Endothelial cell of umbilical vein (primary cell): Measurements from ENCODE around the gene KCNC1. TPM values are rescaled to one million over a fixed set of nuclear protein-coding genes. Genes with fewer than 3 reads are reported as not detected.

Experiments used
- BruUV-seq: library from RNA; stranded (reverse); fragments of 400-500 nt; replicated peaks from 2 replicates; lab custom pipeline; 2021; lab: Mats Ljungman, UMichigan
- CTCF ChIA-PET: fragments of 300-600, 350-600 bp; sonication (Branson Sonifier 250); formaldehyde crosslinking; loops from one replicate; lab custom pipeline; 2021; ENCODE audit warnings: antibody characterized with exemption, inconsistent platforms; lab: Charles Lee
- POLR2A ChIA-PET: fragments of 300-600, 350-600 bp; sonication (Branson Sonifier 250); formaldehyde crosslinking; loops from one replicate; lab custom pipeline; 2021; ENCODE audit warnings: antibody characterized with exemption, inconsistent platforms; lab: Charles Lee
- DNase-seq: peaks from one replicate; pipeline ENCODE4 v3.0.0-alpha.2; 2011; ENCODE audit warnings: low read depth, low spot score
- FAIRE-seq: peaks from 2 replicates; lab custom pipeline; 2011; peaks lifted over from hg19 to GRCh38; lab: Jason Lieb, UNC
- H2AFZ ChIP-seq: 2 replicates; pipeline ENCODE4 v1.6.0; 2012; ENCODE audit warnings: low read depth, low read length, control low read depth, inconsistent platforms
- H3K27ac ChIP-seq: 2 replicates; pipeline ENCODE4 v1.5.1; 2011; ENCODE audit warnings: low read depth, mild to moderate bottlenecking, control low read depth, low read length, moderate library complexity; ENCODE audit not compliant: insufficient read depth
- H3K27me3 ChIP-seq, 2 experiments: 2 replicates each; pipeline versions ENCODE4 v1.6.0 to v1.6.1; 2011; ENCODE audit warnings: low read length in 2 of 2, mixed read lengths in 1 of 2; ENCODE audit not compliant: control insufficient read depth in 2 of 2, insufficient read depth in 2 of 2
- H3K36me3 ChIP-seq, 2 experiments: 2 replicates in 1 of 2; 3 replicates in 1 of 2; pipeline ENCODE4 v1.5.1; 2011; ENCODE audit warnings: low read length in 2 of 2, mild to moderate bottlenecking in 1 of 2, moderate library complexity in 1 of 2; ENCODE audit not compliant: control insufficient read depth in 2 of 2, insufficient read depth in 2 of 2; ENCODE audit errors: extremely low read depth in 1 of 2
- H3K4me1 ChIP-seq: 3 replicates; pipeline ENCODE4 v1.5.1; 2011; ENCODE audit warnings: mild to moderate bottlenecking, low read length; ENCODE audit not compliant: control insufficient read depth, insufficient read depth; ENCODE audit errors: extremely low read depth
- H3K4me2 ChIP-seq: 2 replicates; pipeline ENCODE4 v1.6.1; 2011; ENCODE audit warnings: low read length, control low read depth, mixed read lengths; ENCODE audit not compliant: insufficient read depth
- H3K4me3 ChIP-seq, 3 experiments: fragments of 200-600 bp in 1 of 3; sonication (generic), shearing (Covaris generic) in 1 of 3; replicated peaks in 1 of 3; 2 replicates each; pipeline ENCODE4 v1.5.1; 2011 to 2016; ENCODE audit warnings: control low read depth in 3 of 3, low read length in 3 of 3, mild to moderate bottlenecking in 2 of 3, inconsistent platforms in 1 of 3, low read depth in 1 of 3, moderate library complexity in 1 of 3; ENCODE audit not compliant: insufficient read depth in 1 of 3
- H3K79me2 ChIP-seq: 2 replicates; pipeline ENCODE4 v1.6.0; 2012; ENCODE audit warnings: low read length, inconsistent platforms; ENCODE audit not compliant: control insufficient read depth, insufficient read depth
- H3K9ac ChIP-seq: replicated peaks from 2 replicates; pipeline ENCODE3; 2011; ENCODE audit warnings: low read length, control low read depth; ENCODE audit not compliant: insufficient read depth; ENCODE audit errors: extremely low read depth
- H3K9me1 ChIP-seq: replicated peaks from 3 replicates; pipeline ENCODE4 v1.6.0; 2011; ENCODE audit warnings: mild to moderate bottlenecking, low read length; ENCODE audit not compliant: control insufficient read depth, insufficient read depth; ENCODE audit errors: extremely low read depth
- H3K9me3 ChIP-seq: replicated peaks from 2 replicates; pipeline ENCODE4 v1.5.1; 2012; ENCODE audit warnings: low read length, inconsistent platforms; ENCODE audit not compliant: control insufficient read depth, insufficient read depth
- H4K20me1 ChIP-seq: replicated peaks from 2 replicates; pipeline ENCODE3; 2011; ENCODE audit warnings: mild to moderate bottlenecking, low read length; ENCODE audit not compliant: control insufficient read depth, insufficient read depth; ENCODE audit errors: extremely low read depth
- CTCF ChIP-seq, 2 donors: IDR thresholded peaks; 1 replicate in 1 of 2; 2 replicates in 1 of 2; pipeline ENCODE4 v1.5.1; 2011; ENCODE audit warnings: low read length in 2 of 2, mild to moderate bottlenecking in 2 of 2, moderate library complexity in 2 of 2, control low read depth in 1 of 2, inconsistent platforms in 1 of 2, low read depth in 1 of 2; ENCODE audit not compliant: insufficient read depth in 1 of 2; ENCODE audit errors: extremely low read depth in 1 of 2
- EZH2 ChIP-seq: IDR thresholded peaks from 2 replicates; pipeline ENCODE4 v1.6.1; 2012; ENCODE audit warnings: borderline replicate concordance, low read depth, mild to moderate bottlenecking, moderate library complexity, low read length, inconsistent platforms; ENCODE audit not compliant: severe bottlenecking
- FOS ChIP-seq: IDR thresholded peaks from 2 replicates; pipeline ENCODE4 v1.6.1; 2011; ENCODE audit warnings: mild to moderate bottlenecking, low read length, moderate library complexity, borderline replicate concordance; ENCODE audit not compliant: insufficient read depth
- GATA2 ChIP-seq: IDR thresholded peaks from 2 replicates; pipeline ENCODE4 v1.7.0; 2011; ENCODE audit warnings: low read depth, mild to moderate bottlenecking, moderate library complexity, mixed read lengths, low read length; ENCODE audit not compliant: insufficient read length, insufficient read depth
- JUN ChIP-seq: IDR thresholded peaks from 2 replicates; pipeline ENCODE4 v1.6.1; 2011; ENCODE audit warnings: borderline replicate concordance, low read depth; ENCODE audit not compliant: insufficient read length, insufficient read depth
- MAX ChIP-seq: IDR thresholded peaks from 2 replicates; pipeline ENCODE4 v1.6.1; 2011; ENCODE audit not compliant: insufficient read depth, insufficient read length
- MYC ChIP-seq: IDR thresholded peaks from one replicate; pipeline ENCODE4 v1.6.1; 2011; ENCODE audit warnings: mild to moderate bottlenecking, low read depth, low read length
- POLR2A ChIP-seq: IDR thresholded peaks from 2 replicates; pipeline ENCODE4 v1.6.1; 2012; ENCODE audit warnings: low read depth, mild to moderate bottlenecking, control low read depth, low read length
- POLR2AphosphoS5 ChIP-seq: IDR thresholded peaks from 2 replicates; pipeline ENCODE4 v1.6.1; 2012; ENCODE audit warnings: low read depth, mild to moderate bottlenecking, control low read depth, low read length, moderate library complexity; ENCODE audit not compliant: insufficient read depth
- dilution Hi-C: fragments of 300-500 bp; cut with MboI; formaldehyde crosslinking; loops from one replicate; pipeline ENCODE4 v1.15.0; 2019; ENCODE audit warnings: low sequenced_read_pairs; ENCODE audit not compliant: extremely low pct_ligation_motif_present
- intact Hi-C: fragments of 100-400 bp; cut with micrococcal nuclease; formaldehyde crosslinking; loops from one replicate; pipeline ENCODE4 v1.10.0; 2022
- polyA plus RNA-seq, 4 experiments: library from polyadenylated mRNA; depleted of rRNA in 3 of 4; stranded (reverse) in 3 of 4; unstranded in 1 of 4; fragments of >200 nt; gene quantifications; 2 replicates each; pipeline versions ENCODE4 v1.2.1 to v1.2.3, GENCODE V29; 2011 to 2012; ENCODE audit warnings: missing spikeins in 1 of 4
- total RNA-seq: library from RNA; stranded (reverse); gene quantifications from 2 replicates; pipeline ENCODE4 v1.2.3, GENCODE V29; 2021

KCNC1 gene
- total and polyA plus RNA-seq, 2 donors (not counting 3 experiments of a cell fraction or from before 2014, with no cell fraction given), result not detected

- ChIA-PET POLR2A (no interaction called here), CTCF (no interaction called here)
- Histone ChIP-seq H3K4me1 (no peaks in the 10 kb centered on the region), H3K36me3 (no peaks in the 10 kb centered on the region), H4K20me1 (no peaks in the 10 kb centered on the region), H2AFZ (no peak overlapping the region), H3K9ac (no peak overlapping the region), H3K9me3 (no peaks in the 10 kb centered on the region), H3K27ac (no peak overlapping the region), H3K4me2 (no peak overlapping the region), H3K9me1 (no peaks in the 10 kb centered on the region), H3K79me2 (no peaks in the 10 kb centered on the region), H3K27me3 (no peaks in the 10 kb centered on the region), H3K4me3 (no peak overlapping the region)
- DNase-seq, result no peak
- dilution Hi-C loops, result no loop called here
- no TSS peak for BruUV-seq
- intact Hi-C loops, result no loop called here
- FAIRE-seq, result no peak
- no peak for TF ChIP-seq POLR2A
- no peak for TF ChIP-seq MYC
- TF ChIP-seq POLR2AphosphoS5, result no peak
- TF ChIP-seq JUN, result no peak
- no peak for TF ChIP-seq GATA2
- TF ChIP-seq CTCF (IDR thresholded peaks at IDR 0.05; ENCODE audit: extremely low read depth in 1 of 2, insufficient read depth in 1 of 2, low read depth in 1 of 2, low read length in 2 of 2), result no peak
- TF ChIP-seq EZH2, result no peak
- TF ChIP-seq FOS, result no peak
- TF ChIP-seq MAX, result no peak
Observed at GRCh38 chr11:17812091-17812864, 77.7 kb downstream of the KCNC1 start.
